DMS153 treated with DMSO at 0.1 percent for 48 hours (cell line): ENCODE measurements around the gene FGR.
A peak's percentile ranks its signal among the peaks of the same experiment; 100 is the strongest.

Experiments used
- DNase-seq: peaks from one replicate; lab custom pipeline; 2025; ENCODE audit not compliant: unreplicated experiment; lab: John Stamatoyannopoulos, UW

The FGR gene

GRCh38 chr1:27617420-27617819, 17.6 kb downstream of the FGR start:
- no peak for DNase-seq

GRCh38 chr1:27616441-27616840, 18.5 kb downstream of the FGR start:
- DNase-seq: no peak

- DNase-seq: no peak
Observed at GRCh38 chr1:27615346-27616192, 19.4 kb downstream of the FGR start.

- DNase-seq: no peak
Observed at GRCh38 chr1:27614625-27615344, 20.2 kb downstream of the FGR start.

GRCh38 chr1:27614043-27614624, 20.9 kb downstream of the FGR start:
- DNase-seq: no peak

GRCh38 chr1:27612718-27613117, 22.3 kb downstream of the FGR start:
- no peak for DNase-seq

- no peak for DNase-seq
Observed at GRCh38 chr1:27611450-27611849, 23.5 kb downstream of the FGR start.

GRCh38 chr1:27609618-27610240, 25.3 kb downstream of the FGR start:
- no peak for DNase-seq

GRCh38 chr1:27609210-27609555, 25.8 kb downstream of the FGR start:
- DNase-seq: no peak

- no peak for DNase-seq
Observed at GRCh38 chr1:27607239-27607804, 27.7 kb downstream of the FGR start.

- no peak for DNase-seq
Observed at GRCh38 chr1:27606708-27607238, 28.2 kb downstream of the FGR start.

- DNase-seq: peak; percentile 39
Observed at GRCh38 chr1:27605796-27606707, 28.9 kb downstream of the FGR start.

GRCh38 chr1:27605300-27605766, 29.7 kb downstream of the FGR start:
- no peak for DNase-seq

GRCh38 chr1:27604579-27605299, 30.2 kb downstream of the FGR start:
- no peak for DNase-seq

GRCh38 chr1:27603681-27604578, 31.1 kb downstream of the FGR start, which contains the start of gene AHDC1:
Gene AHDC1, minus strand, starts transcription at chr1:27604144. Its CDS starts 52,029 bp downstream, at chr1:27552115.
- DNase-seq: peak; percentile 93

GRCh38 chr1:27603309-27603680, 31.7 kb downstream of the FGR start:
- DNase-seq: no peak

GRCh38 chr1:27602462-27603308, 32.3 kb downstream of the FGR start:
- no peak for DNase-seq
